ENCODE measurements around the gene FGF12.

Gene FGF12

GRCh38 chr3:192487033-192487432 lies 240.3 kb downstream of the FGF12 start:
- DNase-seq, result no peak

GRCh38 chr3:192482809-192483208 lies 244.5 kb downstream of the FGF12 start:
- no peak for DNase-seq

- DNase-seq, result no peak
Observed at GRCh38 chr3:192482391-192482790, 244.9 kb downstream of the FGF12 start.

GRCh38 chr3:192481638-192482037 lies 245.7 kb downstream of the FGF12 start:
- no peak for DNase-seq

DNA sequence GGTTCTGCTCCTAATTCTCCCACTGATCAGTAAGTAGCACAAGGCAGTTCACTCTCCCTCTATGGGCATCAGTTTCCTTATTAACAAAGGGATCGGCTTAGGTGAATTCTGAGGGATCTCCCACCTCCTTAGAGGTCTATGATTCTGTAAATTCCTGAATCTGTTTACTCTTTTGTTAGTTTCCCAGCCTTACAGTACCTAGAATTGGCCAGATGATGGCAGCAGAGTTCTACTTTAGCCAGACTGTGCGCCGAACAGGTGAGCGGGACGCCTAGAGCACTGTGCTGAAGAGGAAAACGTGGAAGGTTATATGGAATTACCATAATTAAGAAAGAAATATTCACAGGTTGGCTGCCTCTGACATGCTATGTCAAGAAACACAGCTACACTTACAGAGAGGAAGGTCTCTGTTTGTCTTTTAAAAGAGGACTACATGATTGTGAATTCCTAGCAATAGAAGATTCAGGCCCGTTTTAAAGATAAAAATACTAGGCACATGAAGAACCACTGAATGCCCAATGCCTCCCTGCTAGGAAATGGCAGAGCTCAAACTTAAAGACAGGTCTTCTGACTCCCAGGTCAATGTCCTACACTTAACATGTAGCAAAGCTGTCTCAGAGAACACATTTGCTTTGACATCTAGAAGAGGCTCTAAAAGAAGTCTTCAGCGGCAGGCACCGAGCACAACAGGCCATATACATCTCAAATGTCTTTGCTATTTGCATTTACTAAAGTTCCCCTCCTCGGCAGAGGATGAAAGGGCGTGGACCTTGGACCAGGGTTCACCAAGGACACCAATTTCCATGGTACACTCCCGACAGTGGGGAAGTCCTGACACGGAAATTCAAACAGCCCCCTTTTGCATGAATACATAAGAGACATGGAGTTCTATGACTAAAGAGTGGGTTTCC lies 259.9 kb downstream of the FGF12 start:
- DNase-seq, result peak; percentile 89

DNA sequence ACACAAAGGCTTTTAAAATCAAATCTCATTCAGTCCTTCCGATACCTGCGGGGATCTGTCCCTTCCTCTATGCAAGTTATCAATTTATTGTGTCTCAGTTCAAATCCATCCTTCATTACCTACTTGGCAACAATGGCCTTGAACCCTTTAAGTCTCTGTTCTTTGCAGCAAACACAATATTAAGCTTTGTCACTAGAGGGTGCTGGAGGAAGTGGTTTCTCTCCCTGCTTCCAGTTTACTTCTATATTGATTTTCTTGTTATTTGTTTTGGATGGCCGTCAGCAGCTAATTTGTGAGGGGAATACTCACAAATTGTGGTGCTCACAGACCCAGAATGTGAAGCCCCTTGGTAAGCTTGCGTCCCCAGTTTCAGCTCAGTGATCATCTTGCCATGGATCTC lies 278.3 kb downstream of the FGF12 start:
- DNase-seq, result peak; percentile 38

- DNase-seq, result peak; percentile 98
Observed at GRCh38 chr3:192445770-192446644, 281.3 kb downstream of the FGF12 start.

DNA sequence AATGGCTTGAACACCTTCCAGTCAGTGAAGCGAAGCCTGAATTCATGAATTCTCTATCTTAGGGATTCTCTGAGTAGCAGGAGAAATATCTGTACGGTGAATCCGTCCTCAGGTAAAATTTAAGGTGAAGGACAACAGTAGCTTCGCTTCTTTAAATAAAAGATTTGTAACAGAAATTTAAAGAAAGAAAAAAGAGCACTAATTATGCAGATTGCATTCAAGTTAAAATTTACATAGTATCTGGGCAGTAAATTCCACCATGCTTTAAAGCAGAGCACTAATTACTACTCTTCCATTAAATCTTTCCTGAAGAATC lies 282.6 kb downstream of the FGF12 start:
- DNase-seq, result no peak

- DNase-seq, result peak; percentile 71
Observed at GRCh38 chr3:192444096-192444790, 283.1 kb downstream of the FGF12 start.

GRCh38 chr3:192435241-192435640 lies 292.1 kb downstream of the FGF12 start:
- no peak for DNase-seq

- DNase-seq, result no peak
Observed at GRCh38 chr3:192434186-192434585, 293.2 kb downstream of the FGF12 start.

DNA sequence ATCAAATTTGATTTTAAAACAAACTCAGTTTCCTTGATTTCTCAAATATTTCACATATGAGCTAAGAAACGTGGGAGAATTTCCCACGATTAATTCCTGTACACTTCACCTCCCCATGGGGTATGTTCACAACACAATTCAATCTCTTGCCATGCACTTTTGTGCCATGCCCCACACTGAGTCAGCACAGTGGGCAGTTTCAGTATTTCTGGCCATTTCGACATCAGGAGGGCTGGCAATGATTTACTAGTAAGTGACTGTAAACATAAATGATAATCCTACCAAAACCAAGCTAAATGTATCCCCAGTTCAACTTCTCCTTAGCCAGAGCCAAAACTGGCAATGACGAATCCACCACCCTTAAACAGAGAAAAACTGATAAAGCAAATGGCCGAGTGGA lies 293.6 kb downstream of the FGF12 start:
- no peak for DNase-seq

DNA sequence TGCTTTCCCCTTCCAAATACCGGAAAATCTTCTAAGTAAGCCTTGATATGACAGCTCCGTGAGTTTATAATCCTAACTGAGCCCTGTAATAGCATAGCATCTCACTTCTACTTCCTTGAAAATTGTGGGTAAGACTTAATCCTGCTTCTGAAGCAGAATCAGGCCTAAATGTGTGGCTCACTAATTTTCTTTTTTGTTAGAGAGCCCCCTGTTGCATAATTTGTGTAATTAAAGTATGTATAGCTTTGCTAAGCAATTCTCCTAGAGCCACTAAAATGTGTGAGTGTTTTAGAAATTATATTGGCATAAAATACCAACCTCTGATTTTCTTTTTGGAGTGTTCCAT lies 304.4 kb downstream of the FGF12 start:
- peak; percentile 63 for DNase-seq

- no peak for DNase-seq
Observed at GRCh38 chr3:192422321-192422996, 304.9 kb downstream of the FGF12 start.

GRCh38 chr3:192419312-192419711 lies 308.0 kb downstream of the FGF12 start:
- no peak for DNase-seq

DNA sequence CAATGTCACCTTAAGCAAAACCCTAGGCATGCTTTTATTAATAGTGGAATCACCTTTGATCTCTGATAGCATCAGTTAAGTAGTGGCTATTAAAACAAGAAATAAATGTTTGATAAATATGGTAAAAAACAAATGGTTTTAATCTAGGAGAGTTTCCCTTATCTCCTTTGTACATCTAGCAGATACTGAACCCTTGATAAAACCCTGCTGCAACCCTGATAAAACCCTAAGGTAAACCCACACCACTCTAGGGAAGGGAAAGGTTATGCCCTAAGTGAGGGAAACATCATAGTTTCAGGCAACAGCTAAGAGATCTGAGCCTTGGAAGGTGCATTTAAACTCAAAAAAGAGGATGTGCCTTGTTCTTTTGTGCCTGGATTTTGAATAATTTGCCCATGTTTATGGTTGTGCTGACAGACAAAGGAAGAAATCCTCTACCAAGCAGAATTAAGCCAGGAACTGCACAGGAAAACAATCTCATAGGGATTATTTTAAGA lies 309.7 kb downstream of the FGF12 start:
- DNase-seq, result no peak

DNA sequence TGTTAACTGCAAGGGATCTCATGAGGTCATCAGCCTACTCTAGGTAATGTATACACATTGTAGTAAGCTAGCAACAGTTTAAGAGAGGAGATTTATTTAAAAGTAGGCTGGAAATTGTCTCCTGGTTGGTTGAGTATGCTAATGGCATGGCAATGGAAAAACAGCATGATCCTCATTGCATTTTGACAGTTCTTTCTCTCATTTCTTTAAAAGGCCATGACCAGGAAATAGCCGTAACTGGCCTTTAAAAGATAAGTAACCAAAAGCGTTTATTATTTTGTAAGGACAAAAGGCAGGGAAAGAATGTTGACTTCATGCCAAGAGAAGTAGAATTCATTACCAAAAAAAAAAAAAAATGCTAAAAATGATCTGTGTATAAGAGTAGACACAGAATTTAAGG lies 310.3 kb downstream of the FGF12 start:
- DNase-seq, result no peak

GRCh38 chr3:192413461-192413860 lies 313.9 kb downstream of the FGF12 start:
- no peak for DNase-seq

- DNase-seq, result no peak
Observed at GRCh38 chr3:192410684-192410960, 316.7 kb downstream of the FGF12 start.

GRCh38 chr3:192409838-192410683 lies 317.3 kb downstream of the FGF12 start:
- DNase-seq, result no peak

DNA sequence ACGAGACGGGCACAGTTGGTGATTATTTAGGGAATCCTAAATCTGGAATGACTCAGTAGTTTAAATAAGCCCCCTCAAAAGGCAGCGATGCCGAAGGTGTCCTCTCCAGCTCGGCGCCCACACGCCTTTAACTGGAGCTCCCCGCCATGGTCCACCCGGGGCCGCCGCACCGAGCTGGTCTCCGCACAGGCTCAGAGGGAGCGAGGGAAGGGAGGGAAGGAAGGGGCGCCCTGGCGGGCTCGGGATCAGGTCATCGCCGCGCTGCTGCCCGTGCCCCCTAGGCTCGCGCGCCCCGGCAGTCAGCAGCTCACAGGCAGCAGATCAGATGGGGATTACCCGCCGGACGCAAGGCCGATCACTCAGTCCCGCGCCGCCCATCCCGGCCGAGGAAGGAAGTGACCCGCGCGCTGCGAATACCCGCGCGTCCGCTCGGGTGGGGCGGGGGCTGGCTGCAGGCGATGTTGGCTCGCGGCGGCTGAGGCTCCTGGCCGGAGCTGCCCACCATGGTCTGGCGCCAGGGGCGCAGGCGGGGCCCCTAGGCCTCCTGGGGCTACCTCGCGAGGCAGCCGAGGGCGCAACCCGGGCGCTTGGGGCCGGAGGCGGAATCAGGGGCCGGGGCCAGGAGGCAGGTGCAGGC lies 318.0 kb downstream of the FGF12 start:
- DNase-seq, result no peak
